ENCODE data around the gene PPFIA4.

DNA sequence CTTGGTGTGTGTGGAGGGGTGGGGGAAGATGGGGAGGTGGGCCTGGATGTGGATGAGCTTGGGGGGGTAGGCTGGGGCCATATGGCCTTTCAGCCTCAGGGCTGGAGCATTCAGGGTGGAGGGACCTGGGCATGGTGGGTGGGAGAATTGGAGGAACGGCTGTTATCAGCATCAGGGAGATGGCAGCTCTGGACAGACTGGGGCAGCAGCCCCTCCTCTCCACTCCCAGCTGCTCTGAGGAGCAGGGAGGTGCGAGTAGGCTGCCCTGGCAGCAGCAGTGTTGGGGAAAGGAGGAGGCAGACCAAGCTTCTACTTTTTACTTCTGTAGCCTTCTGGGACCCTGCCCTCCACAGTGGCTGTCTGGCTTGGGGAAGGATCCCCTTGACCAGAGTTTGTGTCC, 10.2 kb downstream of the PPFIA4 start:
- TF ChIP-seq, protein P1, sequence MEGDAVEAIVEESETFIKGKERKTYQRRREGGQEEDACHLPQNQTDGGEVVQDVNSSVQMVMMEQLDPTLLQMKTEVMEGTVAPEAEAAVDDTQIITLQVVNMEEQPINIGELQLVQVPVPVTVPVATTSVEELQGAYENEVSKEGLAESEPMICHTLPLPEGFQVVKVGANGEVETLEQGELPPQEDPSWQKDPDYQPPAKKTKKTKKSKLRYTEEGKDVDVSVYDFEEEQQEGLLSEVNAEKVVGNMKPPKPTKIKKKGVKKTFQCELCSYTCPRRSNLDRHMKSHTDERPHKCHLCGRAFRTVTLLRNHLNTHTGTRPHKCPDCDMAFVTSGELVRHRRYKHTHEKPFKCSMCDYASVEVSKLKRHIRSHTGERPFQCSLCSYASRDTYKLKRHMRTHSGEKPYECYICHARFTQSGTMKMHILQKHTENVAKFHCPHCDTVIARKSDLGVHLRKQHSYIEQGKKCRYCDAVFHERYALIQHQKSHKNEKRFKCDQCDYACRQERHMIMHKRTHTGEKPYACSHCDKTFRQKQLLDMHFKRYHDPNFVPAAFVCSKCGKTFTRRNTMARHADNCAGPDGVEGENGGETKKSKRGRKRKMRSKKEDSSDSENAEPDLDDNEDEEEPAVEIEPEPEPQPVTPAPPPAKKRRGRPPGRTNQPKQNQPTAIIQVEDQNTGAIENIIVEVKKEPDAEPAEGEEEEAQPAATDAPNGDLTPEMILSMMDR (conservative IDR thresholded peaks at IDR 0.05; ENCODE audit: low read depth, low read length) = no peak
- TF ChIP-seq EZH2phosphoT487 (IDR thresholded peaks at IDR 0.05; ENCODE audit: borderline replicate concordance, low read length) (no peak), EZH2 (IDR thresholded peaks at IDR 0.05; ENCODE audit: low read length, unreplicated experiment) (no peak)

Data from PC-3 (cell line).